GM18498 (cell line): ENCODE measurements around the gene CTAGE15.
"Not testable (repeated sequence)": the region's sequence is repeated elsewhere in the genome, so short reads cannot be mapped to it uniquely, and the experiment has no call there.

Experiments used
- ATAC-seq: cut with Tn5 transposase; IDR thresholded peaks from one replicate; pipeline ENCODE4 v1.9.1; 2021; ENCODE audit warnings: mild to moderate bottlenecking, moderate library complexity; ENCODE audit not compliant: unreplicated experiment

CTAGE15 gene, protein sequence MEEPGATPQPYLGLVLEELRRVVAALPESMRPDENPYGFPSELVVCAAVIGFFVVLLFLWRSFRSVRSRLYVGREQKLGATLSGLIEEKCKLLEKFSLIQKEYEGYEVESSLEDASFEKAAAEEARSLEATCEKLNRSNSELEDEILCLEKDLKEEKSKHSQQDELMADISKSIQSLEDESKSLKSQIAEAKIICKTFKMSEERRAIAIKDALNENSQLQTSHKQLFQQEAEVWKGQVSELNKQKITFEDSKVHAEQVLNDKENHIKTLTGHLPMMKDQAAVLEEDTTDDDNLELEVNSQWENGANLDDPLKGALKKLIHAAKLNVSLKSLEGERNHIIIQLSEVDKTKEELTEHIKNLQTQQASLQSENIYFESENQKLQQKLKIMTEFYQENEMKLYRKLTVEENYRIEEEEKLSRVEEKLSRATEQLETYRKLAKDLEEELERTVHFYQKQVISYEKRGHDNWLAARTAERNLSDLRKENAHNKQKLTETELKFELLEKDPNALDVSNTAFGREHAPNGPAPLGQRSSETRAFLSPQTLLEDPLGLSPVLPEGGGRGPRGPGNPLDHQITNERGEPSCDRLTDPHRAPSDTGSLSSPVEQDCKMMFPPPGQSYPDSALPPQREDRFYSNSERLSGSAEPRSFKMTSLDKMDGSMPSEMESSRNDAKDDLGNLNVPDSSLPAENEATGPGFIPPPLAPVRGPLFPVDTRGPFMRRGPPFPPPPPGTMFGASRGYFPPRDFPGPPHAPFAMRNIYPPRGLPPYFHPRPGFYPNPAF

DNA sequence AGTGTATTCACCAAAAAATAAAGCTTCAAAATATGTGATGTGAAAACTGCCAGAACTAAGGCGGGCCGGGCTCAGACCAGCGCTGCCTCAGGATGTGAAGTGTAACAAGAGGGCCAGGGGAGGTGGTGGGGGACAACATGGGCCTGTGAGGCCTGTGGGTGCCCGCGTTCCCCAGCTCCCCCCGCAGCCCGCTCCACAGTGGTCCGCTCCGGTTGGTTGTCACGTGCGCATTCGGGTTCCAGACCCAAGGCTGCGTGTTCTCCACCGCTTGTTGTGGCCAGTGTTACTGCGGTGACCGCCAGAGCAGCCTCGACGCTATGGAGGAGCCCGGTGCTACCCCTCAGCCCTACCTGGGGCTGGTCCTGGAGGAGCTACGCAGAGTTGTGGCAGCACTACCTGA is at the start of gene CTAGE15:
Gene CTAGE15 (plus strand): TSS at position 301 of the 400 bp plus-strand sequence. CDS start 17 bp downstream, at position 318.
- ATAC-seq, result not testable (repeated sequence)

DNA sequence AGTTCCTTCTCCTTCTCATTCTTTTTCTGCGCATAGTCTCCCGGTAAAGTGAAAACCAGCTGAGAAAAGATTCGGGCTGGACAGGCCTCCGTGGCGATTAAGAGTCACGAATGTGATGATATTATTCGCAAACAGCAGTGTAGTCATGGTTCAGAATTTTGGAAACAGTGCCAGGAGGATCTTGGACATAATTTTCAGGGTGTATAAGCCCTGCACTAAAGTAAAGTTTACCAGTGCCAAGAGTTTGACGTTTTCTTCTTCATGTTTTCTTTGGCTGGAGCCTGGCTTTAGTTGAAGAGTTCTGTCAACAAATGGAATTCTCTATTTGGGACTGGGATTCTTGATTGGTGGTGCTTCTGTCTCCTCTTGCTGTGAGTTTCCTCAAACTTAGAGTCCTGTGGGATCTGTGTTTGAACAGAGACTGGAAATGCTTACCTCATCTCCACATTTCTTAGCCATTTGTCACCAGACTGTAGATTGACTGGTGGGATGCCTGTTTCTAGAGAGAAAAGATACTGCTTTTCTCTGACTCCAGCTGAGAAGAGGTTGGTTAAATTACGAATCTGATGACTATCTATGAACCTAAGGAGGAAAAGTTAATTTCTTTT is 49.2 kb upstream of the CTAGE15 start:
- not testable (repeated sequence) for ATAC-seq

DNA sequence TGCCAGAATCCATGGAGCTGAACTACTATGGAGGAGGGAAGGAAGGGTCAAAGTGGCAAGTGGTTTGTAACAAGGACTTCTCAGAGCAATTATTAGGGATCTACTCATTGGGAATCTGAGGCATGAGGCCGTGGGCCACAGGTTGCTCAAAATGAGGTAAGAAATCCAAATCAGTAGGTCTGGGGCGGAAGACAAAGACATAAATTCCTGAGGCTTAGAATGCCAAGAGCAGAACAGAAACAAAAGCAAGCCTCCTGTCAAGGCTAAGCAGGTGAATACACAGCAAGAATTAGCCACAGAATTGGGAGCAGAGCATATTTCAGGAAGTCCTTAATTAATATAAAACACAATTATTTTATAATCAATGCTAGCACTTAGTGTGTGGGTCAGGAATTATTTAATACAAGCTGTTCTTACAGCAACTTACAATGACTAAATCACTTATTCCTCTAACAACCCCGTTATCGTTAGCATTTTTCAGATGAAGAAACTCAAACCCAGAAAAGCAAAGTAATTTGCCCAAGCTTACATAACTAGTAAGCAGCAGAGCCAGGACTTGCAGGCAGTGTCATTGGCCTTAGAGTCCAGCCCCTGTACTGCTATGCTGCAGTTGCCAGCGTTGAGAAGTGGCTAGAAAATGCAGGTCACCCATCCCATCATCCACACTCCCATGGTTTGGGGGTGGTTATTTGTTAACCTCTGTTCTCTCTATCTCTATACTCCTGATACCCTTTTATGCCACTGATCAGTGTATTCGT is 40.3 kb upstream of the CTAGE15 start:
- ATAC-seq, result not testable (repeated sequence)

DNA sequence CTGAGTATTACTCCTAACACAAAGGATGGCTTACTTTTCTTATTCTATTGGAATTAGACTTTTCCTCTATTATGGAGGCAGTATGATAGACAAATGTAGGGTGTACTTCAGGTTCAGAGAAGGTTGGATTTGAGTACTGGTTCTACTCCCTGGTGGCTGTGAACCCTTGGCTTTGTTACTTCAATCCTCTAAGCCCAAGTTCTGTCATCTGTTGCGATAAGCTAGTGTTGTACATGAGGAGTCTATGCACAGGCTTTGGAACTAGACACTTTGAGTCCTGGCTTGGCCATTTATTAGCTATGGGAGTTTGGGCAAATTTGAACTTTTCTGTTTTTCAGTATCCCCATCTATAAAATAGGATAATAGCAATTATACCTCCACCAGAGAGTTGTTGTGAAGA is 39.7 kb upstream of the CTAGE15 start:
- ATAC-seq, result not testable (repeated sequence)

DNA sequence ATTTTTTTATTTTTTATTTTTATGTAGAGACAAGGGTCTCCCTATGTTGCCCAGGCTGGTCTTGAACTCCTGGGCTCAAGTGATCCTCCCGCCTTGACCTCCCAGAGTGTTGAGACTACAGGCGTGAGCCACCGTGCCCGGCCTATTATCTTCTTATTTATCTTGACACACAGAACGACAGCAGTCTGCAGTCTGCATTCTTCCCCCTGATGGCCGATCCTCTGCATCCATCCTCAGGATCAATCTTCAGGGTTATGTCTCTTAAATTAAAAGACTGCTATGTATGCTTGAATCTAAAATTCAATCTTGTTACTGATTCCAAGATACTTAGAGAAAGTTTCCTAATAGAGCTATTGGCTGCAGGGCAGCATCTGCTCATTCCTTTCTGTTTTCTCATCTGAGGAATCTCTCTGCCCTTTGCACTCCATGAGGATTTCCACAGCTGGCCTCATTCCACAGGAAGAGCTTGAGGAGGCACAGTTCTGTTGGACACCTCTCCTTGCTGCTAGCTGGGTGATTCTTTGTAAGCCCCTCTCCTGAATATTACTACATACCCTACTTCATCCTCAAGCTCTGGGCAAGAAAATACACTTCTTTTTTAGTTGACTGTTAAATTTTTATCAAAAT is 38.3 kb upstream of the CTAGE15 start:
- ATAC-seq, result not testable (repeated sequence)

DNA sequence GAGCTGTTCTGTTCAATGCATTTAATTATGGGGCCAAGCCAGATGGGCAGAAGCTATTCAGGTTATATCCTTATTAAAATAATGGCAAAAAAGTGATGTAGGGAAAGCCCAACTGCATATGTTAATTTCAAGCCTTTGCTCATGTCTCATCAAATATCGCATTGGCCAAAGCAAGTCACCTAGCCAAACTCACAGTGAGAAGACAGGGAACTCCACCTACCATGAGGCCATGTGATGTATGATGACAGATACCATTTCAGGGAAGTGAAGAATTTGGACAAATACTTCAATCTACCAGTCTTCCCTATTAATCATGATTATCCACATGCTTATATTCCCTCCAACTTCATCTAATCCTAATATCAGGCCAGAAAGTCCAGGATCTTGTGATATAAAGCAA is 35.2 kb upstream of the CTAGE15 start:
- not testable (repeated sequence) for ATAC-seq

DNA sequence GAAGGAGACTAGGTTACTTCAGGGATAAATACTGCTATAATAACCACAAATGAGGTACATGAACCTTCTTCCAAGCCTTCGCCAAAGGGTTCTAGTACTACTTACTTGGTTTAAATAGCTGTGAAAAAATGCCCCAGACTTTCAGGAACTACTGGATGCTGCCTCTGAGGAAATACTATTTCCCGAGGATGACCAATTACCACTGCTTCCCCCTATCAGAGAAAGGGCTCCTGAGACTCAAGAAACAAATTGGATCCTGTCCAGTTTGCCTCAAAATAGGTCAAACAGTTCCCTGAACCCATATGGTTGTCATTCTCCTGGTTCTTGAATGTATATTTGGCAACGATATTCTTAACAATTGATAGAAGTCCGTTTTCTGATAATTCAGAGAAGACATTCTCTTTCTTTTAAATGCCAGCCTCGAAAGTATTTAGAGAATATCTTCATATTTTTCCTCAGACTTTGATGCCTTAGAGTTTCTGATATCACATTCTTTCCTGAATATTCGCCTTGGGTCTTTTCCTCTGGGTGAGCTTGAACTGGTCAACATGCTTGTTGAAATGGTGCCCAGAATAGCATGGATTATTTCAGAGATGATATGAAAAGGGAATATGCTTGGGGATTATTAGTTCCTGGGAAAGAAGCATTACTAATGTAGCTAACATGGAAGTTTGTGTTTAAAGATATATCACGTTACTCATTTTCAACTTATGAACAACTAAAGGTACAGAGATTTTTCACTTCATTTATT is 28.1 kb upstream of the CTAGE15 start:
- not testable (repeated sequence) for ATAC-seq

DNA sequence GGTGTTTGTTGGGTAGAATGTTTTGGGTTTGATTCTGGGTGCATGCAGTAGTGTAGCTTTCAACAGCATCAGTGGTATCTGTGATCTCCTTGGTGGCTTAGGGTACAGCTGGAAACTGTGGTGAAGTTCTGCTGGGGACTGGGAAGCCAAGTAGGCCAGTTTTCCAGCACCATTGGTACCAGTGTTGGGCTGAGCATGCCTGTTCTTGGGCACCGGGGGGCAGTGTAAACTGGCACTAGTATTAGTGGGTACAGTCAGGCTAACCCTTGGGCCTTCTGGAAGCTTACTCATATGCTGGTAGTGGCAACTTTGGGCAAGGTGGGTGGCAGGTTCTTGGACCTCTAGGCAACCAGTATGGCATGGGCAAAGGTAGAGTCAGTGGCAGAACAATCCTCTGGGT is 15.6 kb upstream of the CTAGE15 start:
- ATAC-seq, result not testable (repeated sequence)

DNA sequence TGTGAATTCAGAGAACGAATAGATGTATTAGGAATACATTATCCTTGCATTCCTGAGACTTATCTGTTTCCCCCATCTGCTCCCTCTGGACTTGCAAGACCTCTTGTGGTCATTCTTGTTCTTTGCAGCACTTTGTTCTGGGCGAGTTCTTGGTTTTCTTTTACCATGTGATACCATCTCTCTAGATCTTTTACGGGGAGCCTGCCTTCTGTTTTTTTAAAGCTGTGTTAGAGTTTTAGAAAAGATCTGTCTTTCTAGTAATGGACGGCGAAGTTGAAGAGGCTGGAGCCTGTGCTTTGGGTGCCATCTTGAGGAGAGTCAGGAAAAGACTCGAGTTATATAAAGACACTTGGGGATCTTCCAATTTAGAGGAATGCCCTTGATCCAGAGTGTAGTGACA is 8.3 kb upstream of the CTAGE15 start:
- not testable (repeated sequence) for ATAC-seq

DNA sequence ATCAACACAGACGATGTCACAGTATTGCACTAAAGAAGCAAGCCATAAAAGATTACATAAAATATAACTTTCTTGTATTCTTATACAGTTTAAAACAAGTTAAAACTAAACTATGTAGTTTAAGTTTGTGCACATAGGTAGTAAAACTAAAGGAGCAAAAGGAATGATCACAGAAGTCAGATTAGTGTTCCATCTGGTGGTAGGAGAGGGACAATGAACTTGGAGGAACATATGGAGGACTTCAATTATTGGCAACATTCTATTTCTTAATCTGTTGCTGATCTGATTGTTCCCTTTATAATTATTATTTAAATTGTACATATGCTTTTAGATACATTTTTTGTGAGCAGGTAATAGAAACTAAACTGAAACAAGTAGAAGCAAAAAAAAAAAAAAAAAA is 5.6 kb upstream of the CTAGE15 start:
- ATAC-seq, result not testable (repeated sequence)

DNA sequence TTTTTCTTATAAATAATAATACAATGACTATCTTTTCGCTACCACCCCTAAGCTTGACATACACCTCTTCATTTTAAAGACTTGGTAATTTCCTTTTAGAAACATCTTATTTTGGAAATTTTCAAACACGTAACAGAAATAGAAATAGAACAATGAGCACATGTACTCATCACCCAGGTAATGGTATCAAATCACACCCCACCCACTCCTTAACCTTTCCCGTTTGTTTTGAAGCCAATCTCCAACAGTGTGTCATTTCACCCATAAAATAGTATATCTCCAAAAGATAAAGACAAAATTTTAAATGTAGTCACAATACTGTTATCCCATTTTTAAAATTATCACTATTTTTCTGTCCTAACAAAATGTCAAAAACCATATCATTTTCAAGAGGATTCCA is 16.6 kb downstream of the CTAGE15 start:
- ATAC-seq, result not testable (repeated sequence)

DNA sequence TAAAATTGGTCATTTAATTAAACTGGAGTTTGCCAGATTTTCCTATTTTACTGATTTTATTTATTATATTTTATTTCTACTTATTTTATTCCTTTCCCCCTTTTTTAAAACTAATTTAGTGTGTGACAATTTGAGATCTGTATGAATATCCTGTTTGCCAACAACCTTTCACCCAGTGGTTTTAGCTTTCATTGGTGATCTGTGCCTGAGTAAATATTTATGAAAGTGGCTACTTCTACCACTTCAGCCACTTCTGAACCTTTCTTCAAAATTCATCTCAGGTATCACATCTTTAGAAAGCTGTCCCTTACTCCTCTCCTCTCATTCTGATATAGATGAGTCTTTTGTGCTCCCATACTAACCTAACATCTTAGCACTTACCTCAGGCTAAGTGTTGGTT is 18.3 kb downstream of the CTAGE15 start:
- not testable (repeated sequence) for ATAC-seq

DNA sequence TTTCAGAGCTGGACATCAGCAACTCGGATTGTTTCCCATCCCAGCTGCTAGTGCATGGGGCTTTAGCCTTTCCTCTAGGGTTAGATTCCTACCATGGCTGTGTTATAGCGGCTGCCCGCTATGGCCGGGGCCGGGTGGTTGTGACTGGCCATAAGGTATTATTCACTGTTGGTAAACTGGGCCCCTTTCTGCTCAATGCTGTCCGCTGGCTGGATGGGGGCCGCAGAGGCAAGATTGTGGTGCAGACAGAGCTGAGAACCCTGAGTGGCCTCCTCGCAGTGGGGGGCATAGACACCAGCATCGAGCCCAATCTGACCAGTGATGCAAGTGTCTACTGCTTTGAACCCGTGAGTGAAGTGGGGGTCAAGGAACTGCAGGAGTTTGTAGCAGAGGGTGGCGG is 26.5 kb downstream of the CTAGE15 start:
- not testable (repeated sequence) for ATAC-seq

DNA sequence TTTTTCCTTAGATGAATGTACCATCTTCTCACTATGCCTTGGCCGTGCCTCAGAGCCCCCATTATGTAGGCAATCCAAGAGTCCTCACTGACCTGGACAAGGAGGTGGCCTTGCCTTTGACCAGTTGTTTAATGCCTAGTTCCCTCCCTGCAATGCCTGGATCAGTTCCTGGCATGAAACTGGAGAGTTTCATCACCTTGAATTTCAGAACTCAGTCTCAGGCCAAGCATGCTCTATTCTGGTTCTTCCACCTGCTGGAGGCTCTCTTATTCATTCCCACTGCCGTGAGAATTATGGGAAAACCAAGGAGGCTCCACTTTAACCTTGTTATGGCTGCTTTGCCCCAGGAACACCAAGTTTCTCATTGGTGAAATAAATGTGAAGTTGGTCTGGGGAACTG is 31.9 kb downstream of the CTAGE15 start:
- ATAC-seq, result not testable (repeated sequence)

DNA sequence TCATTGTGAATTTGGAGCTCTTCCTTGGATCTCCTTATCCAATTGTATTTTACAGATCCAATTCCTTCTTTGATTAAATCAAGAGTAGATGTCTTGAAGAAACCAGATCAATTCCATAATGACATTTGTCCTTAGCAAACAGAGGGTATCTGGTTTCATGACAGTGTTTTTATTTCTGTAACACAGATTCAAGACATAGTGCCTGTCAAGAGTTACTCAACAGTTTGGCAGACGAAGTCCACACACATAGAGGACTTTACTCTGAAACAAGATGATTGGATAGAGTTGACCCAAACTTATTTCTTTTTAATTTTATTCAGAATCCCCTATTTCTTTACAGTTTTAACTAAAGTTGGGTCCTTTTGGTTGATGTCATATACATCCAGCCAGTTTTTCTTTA is 34.5 kb downstream of the CTAGE15 start:
- ATAC-seq, result not testable (repeated sequence)

DNA sequence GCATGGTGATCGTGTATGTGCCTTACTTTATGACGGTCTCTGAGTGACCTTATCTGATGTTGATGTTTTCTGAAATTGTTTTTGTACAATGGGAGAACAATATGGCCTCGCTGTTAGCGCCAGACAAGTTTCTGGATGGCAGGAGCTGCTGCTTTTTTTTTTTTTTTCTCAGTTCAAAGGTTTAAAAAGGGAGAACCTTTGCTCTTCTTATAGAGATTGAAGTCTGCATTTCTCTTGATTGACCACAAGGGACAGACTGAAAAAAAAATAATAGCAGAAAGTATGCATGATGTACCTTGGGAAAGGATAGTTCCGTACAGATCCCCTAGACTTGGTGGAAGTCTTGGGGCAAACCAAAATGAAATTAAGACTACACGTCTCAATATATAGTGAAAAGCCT is 43.9 kb downstream of the CTAGE15 start:
- not testable (repeated sequence) for ATAC-seq

DNA sequence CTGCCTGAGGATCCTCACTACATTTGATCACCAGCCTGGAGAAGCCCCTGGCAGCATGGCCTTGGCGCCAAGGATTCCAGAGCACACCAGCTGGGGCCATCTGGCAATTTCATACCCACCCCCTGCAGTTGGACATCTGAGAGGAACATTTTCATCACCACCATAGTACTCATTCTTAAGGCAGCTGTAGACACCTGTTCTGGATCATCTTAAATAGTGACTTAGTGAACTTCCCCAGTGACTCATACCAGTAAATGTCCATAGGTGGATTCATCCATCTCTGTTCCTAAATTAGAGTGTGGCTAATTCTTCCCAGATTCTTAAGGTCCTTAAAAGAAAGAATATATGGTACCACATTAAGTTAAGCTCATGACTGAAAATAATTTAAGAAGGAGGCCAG is 45.6 kb downstream of the CTAGE15 start:
- not testable (repeated sequence) for ATAC-seq

DNA sequence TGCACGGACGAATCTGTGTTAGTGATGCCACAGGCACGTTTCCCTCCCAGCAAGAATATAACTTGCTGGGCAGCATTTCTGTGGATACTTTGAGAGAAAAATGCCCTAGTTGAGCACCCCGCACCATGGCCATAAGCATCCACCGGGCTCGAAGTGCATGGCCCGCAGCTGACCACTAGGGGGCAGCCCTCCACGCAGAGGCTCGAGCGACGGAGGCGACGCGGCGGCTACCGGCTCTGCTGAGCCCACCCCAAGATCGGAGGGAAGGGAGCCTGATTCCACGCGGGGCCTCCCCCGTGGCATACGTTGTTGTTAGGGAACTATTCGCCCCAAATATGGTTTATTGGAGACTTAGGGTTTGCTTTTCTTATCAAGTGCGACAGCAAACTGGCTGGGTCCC is 48.5 kb downstream of the CTAGE15 start:
- peak; percentile 28 for ATAC-seq

DNA sequence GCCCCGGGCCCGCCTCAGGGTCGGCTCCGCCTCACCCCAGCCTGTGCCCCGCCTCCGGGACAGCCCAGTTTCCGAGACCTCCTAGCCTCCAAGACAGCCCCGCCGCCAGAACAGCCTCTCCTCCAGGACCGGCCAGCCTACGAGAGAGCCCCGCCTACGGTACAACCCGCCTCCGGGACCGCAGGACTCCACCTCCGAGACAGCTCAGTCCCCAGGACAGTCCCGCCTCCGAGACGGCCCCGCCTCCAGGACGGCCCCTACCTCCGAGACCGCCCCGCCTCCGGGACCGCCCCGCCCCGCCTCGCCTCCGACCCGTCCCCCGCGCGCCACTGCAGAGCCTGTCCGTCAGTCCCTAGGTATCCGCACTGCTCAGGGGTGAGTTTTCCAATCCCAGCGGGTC is 49.0 kb downstream of the CTAGE15 start, which contains the start of gene TCAF2:
Gene TCAF2 (plus strand): TSS at position 329 of the 400 bp plus-strand sequence.
- peak; percentile 90 for ATAC-seq
